NCI-H524 (cell line): ENCODE measurements around the gene ZIC5.

Source experiments
- DNase-seq, 2 experiments: peaks; one replicate each; lab custom pipeline; 2025; lab: John Stamatoyannopoulos, UW

ZIC5 gene

GRCh38 chr13:99976575-99976974 is 5.0 kb upstream of the ZIC5 start:
- peak in 1 of 2 experiments; percentile 52 for DNase-seq

GRCh38 chr13:99975626-99976025 is 4.1 kb upstream of the ZIC5 start:
- DNase-seq, result no peak

DNA sequence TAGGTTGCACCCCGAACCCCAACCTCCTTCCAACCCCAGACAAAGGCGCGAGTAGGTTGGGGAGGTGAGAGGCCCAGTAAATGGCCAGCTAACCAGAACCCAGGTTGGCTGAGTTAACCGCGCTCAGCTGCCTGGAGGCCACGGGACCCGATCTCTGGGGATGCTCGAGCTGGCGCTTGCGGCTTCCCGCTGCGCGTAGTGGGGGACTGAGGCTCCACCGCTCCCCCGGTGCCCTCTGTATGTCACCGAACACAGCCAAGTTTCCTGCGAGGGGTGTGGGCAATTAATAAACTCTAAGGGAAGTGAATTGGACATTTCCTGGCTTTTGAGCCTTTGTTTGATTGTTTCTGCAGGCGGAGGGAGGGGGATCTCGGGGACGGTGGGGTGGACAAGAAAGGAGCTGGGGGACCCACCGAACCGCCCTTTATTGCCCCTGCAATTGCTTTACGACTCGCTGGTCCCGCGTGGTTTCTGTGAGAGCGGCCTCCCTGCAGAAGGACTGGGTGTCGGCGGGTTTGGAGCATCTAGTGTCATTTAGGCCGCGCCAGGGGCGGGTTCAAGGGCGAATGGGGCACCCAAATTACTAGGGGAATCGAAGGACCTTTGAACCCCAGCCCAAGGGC is 3.5 kb upstream of the ZIC5 start:
- no peak for DNase-seq

- no peak for DNase-seq
These were observed 2.9 kb upstream of the ZIC5 start for GRCh38 chr13:99974296-99974938.

- no peak for DNase-seq
These were observed 2.2 kb upstream of the ZIC5 start for GRCh38 chr13:99973808-99974185.

- no peak for DNase-seq
These were observed 1.7 kb upstream of the ZIC5 start for GRCh38 chr13:99973163-99973807.

DNA sequence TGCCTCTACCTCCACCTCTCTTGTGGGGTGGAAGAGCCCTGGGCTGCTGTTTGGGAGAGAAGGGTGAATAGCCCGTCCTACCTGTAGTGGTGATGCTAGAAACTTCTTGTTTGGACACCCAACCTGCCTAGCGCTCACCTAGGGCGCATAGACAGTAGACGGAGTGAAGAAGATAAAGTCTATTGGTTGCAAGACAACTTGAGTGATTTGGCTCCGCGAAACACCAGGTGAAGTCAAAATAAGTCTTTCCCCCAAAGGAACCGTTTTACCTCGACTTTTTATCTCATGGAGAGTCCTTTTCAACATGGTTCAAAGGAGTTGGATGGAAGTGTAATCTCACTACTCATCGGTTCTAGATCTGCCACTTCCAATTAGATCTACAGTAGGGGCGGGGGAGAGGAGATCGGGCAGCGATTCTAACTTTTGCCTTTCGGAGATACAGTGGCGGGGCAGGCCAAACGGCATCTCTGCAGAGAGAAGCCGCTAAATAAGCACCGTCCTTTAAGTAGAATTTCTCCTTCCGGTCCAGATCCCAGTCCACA is 694 bp upstream of the ZIC5 start:
- no peak for DNase-seq

- DNase-seq, result peak in 1 of 2 experiments; percentile 33
These were observed 654 bp downstream of the ZIC5 start for GRCh38 chr13:99970651-99971575.

DNA sequence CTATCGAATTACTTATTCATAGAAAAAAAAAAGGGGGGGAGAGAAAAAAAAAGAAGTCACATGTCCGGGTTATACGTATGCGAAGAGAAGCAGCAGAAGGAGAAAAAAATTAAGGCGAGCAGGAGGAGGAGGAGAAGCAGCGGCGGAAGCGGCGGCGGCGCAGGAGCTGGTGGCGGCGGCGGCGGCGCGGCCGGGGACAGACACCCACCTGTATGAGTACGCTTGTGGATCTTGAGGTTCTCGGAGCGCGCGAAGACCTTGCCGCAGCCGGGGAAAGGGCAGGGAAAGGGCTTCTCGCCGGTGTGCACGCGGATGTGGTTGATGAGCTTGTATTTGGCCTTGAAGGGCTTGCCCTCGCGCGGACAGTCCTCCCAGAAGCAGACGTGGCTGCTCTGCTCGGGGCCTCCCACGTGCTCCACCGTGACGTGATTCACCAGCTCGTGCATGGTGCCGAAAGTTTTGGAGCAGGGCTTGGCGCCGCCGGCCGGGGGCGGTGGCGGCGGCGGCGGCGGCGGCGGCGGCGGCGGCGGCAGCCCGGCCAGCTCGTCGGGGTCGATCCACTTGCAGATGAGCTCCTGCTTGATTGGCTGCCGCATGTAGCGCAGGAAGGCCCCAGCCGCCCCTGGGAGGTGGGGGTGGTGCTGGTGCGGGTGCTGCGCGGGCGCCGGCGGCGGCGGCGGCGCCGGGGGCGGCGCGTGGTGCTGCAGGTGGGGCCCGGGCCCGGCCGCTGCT is 1.5 kb downstream of the ZIC5 start:
- DNase-seq, result peak in 1 of 2 experiments; percentile 43

DNA sequence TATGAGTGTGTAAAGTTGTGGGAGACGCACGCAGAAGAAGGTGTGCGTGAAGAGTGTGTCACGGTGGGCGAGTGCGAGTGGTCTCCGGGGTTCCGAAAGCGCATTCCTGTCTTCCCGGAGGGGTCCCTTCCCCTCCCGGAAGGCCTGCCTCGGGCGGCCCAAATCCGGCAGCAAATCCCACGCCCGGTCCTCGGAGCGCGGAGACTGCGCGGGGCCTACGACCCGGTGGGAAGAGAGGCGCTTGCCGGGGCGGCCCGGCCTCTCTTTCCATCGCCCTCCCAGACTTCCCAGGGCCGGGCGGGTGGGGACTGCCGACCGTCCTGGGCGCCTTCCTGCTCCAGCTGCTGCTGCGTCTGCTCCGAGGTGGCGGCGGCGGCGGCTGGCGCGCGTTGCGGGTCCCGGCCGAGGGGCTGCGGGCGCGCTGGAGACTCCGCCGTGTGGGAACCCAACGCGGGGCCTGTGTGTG is 2.1 kb downstream of the ZIC5 start:
- DNase-seq, result peak in 1 of 2 experiments; percentile 25

DNA sequence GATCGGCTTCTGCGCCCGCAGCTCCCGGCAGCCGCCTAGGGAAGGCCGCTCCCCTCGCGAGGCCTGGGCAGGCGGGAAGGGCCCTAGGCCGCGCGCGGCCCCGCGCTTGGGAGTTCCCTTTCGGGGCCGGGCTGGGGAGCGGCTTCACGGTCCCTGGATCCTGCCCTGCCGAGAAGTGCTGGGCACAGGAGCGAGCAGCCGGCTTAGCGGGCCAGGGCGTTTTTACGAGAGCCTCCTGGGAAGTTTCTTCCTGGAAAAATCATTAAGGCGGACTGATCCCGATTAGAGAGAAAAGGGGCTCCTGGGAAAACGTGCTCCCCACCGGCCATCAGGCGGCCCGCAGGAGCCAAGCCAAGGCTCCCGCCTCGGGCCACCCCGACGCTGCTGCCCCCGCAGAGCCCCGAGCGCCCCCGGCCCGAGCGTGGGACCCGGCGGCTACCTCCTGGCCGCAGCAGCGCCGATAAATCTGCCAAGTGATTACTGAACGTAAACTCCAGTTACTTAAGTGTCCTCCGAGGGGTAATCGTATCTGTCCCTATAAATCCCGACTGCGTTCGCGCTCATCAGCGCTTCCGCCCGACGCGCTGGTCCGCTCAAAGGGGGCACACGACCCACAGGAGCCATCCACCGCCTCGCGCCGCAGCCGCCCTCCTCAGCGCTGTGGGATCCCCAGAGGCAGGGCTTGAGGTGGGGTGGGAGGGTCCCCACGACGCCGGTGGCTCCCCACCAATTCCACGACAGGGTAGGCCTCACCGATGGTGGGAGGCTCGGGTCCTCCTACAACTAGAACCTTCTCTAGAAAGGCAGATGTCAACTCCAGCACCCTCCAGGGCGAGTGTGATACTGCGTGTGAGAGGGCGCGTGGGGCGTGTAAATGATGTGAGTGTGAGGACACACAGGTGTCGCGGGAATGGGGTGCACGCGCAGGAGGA is 2.8 kb downstream of the ZIC5 start:
- DNase-seq, result peak in 1 of 2 experiments; percentile 34

- no peak for DNase-seq
These were observed 3.6 kb downstream of the ZIC5 start for GRCh38 chr13:99967869-99968520.

GRCh38 chr13:99967498-99967868 is 4.1 kb downstream of the ZIC5 start:
- no peak for DNase-seq

- no peak for DNase-seq
These were observed 5.3 kb downstream of the ZIC5 start for GRCh38 chr13:99966064-99966805.

GRCh38 chr13:99965329-99966000 is 6.1 kb downstream of the ZIC5 start:
- DNase-seq, result no peak

- no peak for DNase-seq
These were observed 7.7 kb downstream of the ZIC5 start for GRCh38 chr13:99963816-99964339.

- no peak for DNase-seq
These were observed 9.3 kb downstream of the ZIC5 start for GRCh38 chr13:99962242-99962641.

- no peak for DNase-seq
These were observed 9.9 kb downstream of the ZIC5 start for GRCh38 chr13:99961636-99962035.
